ENCODE data around the gene LEMD1. TPM values are rescaled to one million over a fixed set of nuclear protein-coding genes. Genes with fewer than 3 reads are reported as not detected.

Gene LEMD1
- polyA plus RNA-seq, 1 donor from 2014 or later: 67.6 TPM

- H3K36me3 ChIP-seq (ENCODE audit: insufficient read depth, low read length): no peaks in the 10 kb centered on the region
- no peak overlapping the region for H3K4me3 ChIP-seq (ENCODE audit: low read length)
- no peaks in the 10 kb centered on the region for H4K20me1 ChIP-seq (ENCODE audit: insufficient read depth)
- H3K27me3 ChIP-seq (ENCODE audit: insufficient read depth, low read depth, low read length): no peaks in the 10 kb centered on the region
- no peaks in the 10 kb centered on the region for H3K79me2 ChIP-seq (replicated peaks; ENCODE audit: insufficient read depth, low read length)
- H3K9ac ChIP-seq (ENCODE audit: low read length): no peak overlapping the region
- H2AFZ ChIP-seq (ENCODE audit: low read depth, low read length): no peak overlapping the region
- no peak overlapping the region for H3K4me2 ChIP-seq (ENCODE audit: low read length)
- H3K9me3 ChIP-seq (ENCODE audit: low read length): no peaks in the 10 kb centered on the region
- TF ChIP-seq, protein P1, sequence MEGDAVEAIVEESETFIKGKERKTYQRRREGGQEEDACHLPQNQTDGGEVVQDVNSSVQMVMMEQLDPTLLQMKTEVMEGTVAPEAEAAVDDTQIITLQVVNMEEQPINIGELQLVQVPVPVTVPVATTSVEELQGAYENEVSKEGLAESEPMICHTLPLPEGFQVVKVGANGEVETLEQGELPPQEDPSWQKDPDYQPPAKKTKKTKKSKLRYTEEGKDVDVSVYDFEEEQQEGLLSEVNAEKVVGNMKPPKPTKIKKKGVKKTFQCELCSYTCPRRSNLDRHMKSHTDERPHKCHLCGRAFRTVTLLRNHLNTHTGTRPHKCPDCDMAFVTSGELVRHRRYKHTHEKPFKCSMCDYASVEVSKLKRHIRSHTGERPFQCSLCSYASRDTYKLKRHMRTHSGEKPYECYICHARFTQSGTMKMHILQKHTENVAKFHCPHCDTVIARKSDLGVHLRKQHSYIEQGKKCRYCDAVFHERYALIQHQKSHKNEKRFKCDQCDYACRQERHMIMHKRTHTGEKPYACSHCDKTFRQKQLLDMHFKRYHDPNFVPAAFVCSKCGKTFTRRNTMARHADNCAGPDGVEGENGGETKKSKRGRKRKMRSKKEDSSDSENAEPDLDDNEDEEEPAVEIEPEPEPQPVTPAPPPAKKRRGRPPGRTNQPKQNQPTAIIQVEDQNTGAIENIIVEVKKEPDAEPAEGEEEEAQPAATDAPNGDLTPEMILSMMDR (IDR thresholded peaks at IDR 0.05; ENCODE audit: poor library complexity, severe bottlenecking): no peak
- TF ChIP-seq POLR2AphosphoS5 (IDR thresholded peaks at IDR 0.05): no peak
- no peak for TF ChIP-seq EP300 (conservative IDR thresholded peaks at IDR 0.05; ENCODE audit: poor library complexity, severe bottlenecking)
- no peak for TF ChIP-seq MXI1 (conservative IDR thresholded peaks at IDR 0.05; ENCODE audit: poor library complexity, severe bottlenecking)
- TF ChIP-seq TAF1 (IDR thresholded peaks at IDR 0.05; ENCODE audit: low read depth): no peak
- no peaks in the 10 kb centered on the region for H3K9me2 ChIP-seq (ENCODE audit: insufficient read depth, low read length)
- no peak overlapping the region for H3K27ac ChIP-seq (ENCODE audit: low read length)
- H3F3A ChIP-seq (ENCODE audit: insufficient read depth, low read length, poor library complexity, severe bottlenecking): no peaks in the 10 kb centered on the region
These were observed 89.7 kb downstream of the LEMD1 start for GRCh38 chr1:205332015-205332791.

Small RNAs within 50 kb of the gene (small RNA-seq; reads per million reads assigned to genes)
- gene MIR135B: 2,310 to 3,899 (median 3,009) reads per million in 3 experiments
- gene SNRPGP10: 0 to 0.03 (median 0) reads per million in 3 experiments

Other genes with a start within 250 kb of the LEMD1 start
- gene DSTYK, start 210.4 kb downstream of the LEMD1 start, polyA plus RNA-seq: 10.7 and 12.1 TPM in 2 replicates
- 32.2 and 34.4 TPM in 2 replicates for gene TMCC2, start 194.1 kb downstream of the LEMD1 start, polyA plus RNA-seq
- 1.4 and 2.9 TPM in 2 replicates for gene NUAK2, start 100.3 kb downstream of the LEMD1 start, polyA plus RNA-seq
- gene KLHDC8A, start 65.1 kb downstream of the LEMD1 start, polyA plus RNA-seq: 7.7 and 11.7 TPM in 2 replicates
- gene BLACAT1, start 34.0 kb upstream of the LEMD1 start, polyA plus RNA-seq: 5.6 and 6.0 TPM in 2 replicates
- gene CDK18, start 82.6 kb upstream of the LEMD1 start, polyA plus RNA-seq: not detected in 2 replicates
- gene ELK4, start 210.0 kb upstream of the LEMD1 start, polyA plus RNA-seq: 6.0 and 10.0 TPM in 2 replicates